Natural killer cell (primary cell): ENCODE measurements around the gene TTF2. TPM values are rescaled to one million over a fixed set of nuclear protein-coding genes. Genes with fewer than 3 reads are reported as not detected.

Source experiments
- ATAC-seq, 3 donors: fragments of 150-1000 bp in 2 of 3; fragments of 200-7000 bp in 1 of 3; cut with Tn5 transposase; 1 replicate in 1 of 3; 2 replicates in 2 of 3; pipeline ENCODE4 v1.10.0; 2021; ENCODE audit warnings: mild to moderate bottlenecking in 2 of 3, moderate library complexity in 2 of 3
- DNase-seq, 2 donors: peaks; one replicate each; pipeline versions ENCODE4 v3.0.0 to v3.0.0-alpha.2; 2013 to 2021; ENCODE audit warnings: mixed read lengths in 1 of 2
- H3K27ac ChIP-seq: one replicate; pipeline ENCODE4 v1.5.1; 2013; ENCODE audit warnings: mild to moderate bottlenecking, low read length
- H3K27me3 ChIP-seq: one replicate; pipeline ENCODE4 v1.6.1; 2013; ENCODE audit warnings: low read length; ENCODE audit not compliant: control insufficient read depth, insufficient read depth
- H3K36me3 ChIP-seq: one replicate; pipeline ENCODE4 v1.6.1; 2013; ENCODE audit warnings: low read length; ENCODE audit not compliant: control insufficient read depth, insufficient read depth
- H3K4me1 ChIP-seq: one replicate; pipeline ENCODE4 v1.6.1; 2013; ENCODE audit warnings: low read length; ENCODE audit not compliant: control insufficient read depth, insufficient read depth
- H3K4me3 ChIP-seq: one replicate; pipeline ENCODE4 v1.5.1; 2013; ENCODE audit warnings: low read length
- H3K9me3 ChIP-seq: one replicate; pipeline ENCODE4 v1.6.1; 2013; ENCODE audit warnings: low read length; ENCODE audit not compliant: control insufficient read depth, insufficient read depth
- H3K27ac Mint-ChIP-seq, 2 donors: one replicate each; pipeline ENCODE4 v1.8.0; 2022; ENCODE audit warnings: mild to moderate bottlenecking in 2 of 2, mixed read lengths in 2 of 2, moderate library complexity in 1 of 2
- H3K27me3 Mint-ChIP-seq, 2 donors: one replicate each; pipeline ENCODE4 v1.8.0; 2022; ENCODE audit warnings: low read depth in 2 of 2, mixed read lengths in 2 of 2
- H3K36me3 Mint-ChIP-seq: one replicate; pipeline ENCODE4 v1.8.0; 2022; ENCODE audit warnings: mixed read lengths
- H3K4me1 Mint-ChIP-seq, 2 donors: one replicate each; pipeline ENCODE4 v1.8.0; 2022; ENCODE audit warnings: mixed read lengths in 2 of 2
- H3K4me3 Mint-ChIP-seq: one replicate; pipeline ENCODE4 v1.8.0; 2022; ENCODE audit warnings: mild to moderate bottlenecking, moderate library complexity, mixed read lengths
- H3K9me3 Mint-ChIP-seq, 2 donors: one replicate each; pipeline ENCODE4 v1.8.0; 2022; ENCODE audit warnings: mixed read lengths in 2 of 2
- CTCF ChIP-seq: fragments of 200-600 bp; IDR thresholded peaks from one replicate; pipeline ENCODE4 v1.8.0; 2022; ENCODE audit warnings: antibody characterized with exemption
- WGBS: methylation state at CpG from one replicate; pipeline ENCODE4 v1.1.7; 2013; ENCODE audit warnings: missing lambda C conversion rate; ENCODE audit not compliant: insufficient coverage; 5-methylcytosine and 5-hydroxymethylcytosine counted together
- intact Hi-C: fragments of 100-400 bp; cut with micrococcal nuclease; formaldehyde crosslinking; loops from one replicate; pipeline ENCODE4 v1.14.2; 2022
- total RNA-seq, 4 donors: library from RNA; stranded (reverse); fragments of 120-200 nt in 1 of 4; gene quantifications; one replicate each; pipeline versions ENCODE4 v1.2.3 to v1.2.4, GENCODE V29; 2013 to 2022

The TTF2 gene
- total RNA-seq, 3 donors from 2014 or later (not counting 1 experiment from before 2014, with no cell fraction given) = 17.9 to 24.7 (median 23.9) TPM

- H3K27ac Mint-ChIP-seq = no peak overlapping the region
Observed at GRCh38 chr1:117069220-117069844, 9.2 kb downstream of the TTF2 start.

GRCh38 chr1:117070124-117070523 lies 10.0 kb downstream of the TTF2 start:
- Histone ChIP-seq H3K36me3 (peaks cover 7% of the 10 kb centered on the region), H3K9me3 (no peaks in the 10 kb centered on the region), H3K4me1 (no peaks in the 10 kb centered on the region), H3K27ac (no peak overlapping the region), H3K27me3 (no peaks in the 10 kb centered on the region), H3K4me3 (no peak overlapping the region)
- TF ChIP-seq CTCF = no peak
- peaks cover 7% of the 10 kb centered on the region for H3K36me3 Mint-ChIP-seq
- no peak overlapping the region for H3K4me3 Mint-ChIP-seq
- no peak for ATAC-seq
- H3K4me1 Mint-ChIP-seq = peaks cover 0 to 6% of the 10 kb centered on the region in 2 donors
- H3K27ac Mint-ChIP-seq = no peak overlapping the region
- intact Hi-C loops = no loop called here
- no peaks in the 10 kb centered on the region for H3K9me3 Mint-ChIP-seq
- no peaks in the 10 kb centered on the region for H3K27me3 Mint-ChIP-seq
- WGBS = no CpG with 5 or more reads among the region's 2 CpGs
- no peak for DNase-seq

More at GRCh38 chr1:117069220-117069844, 9.2 kb downstream of the TTF2 start:
- intact Hi-C loops = no loop called here
- Mint-ChIP-seq H3K4me3 (no peak overlapping the region), H3K9me3 (no peaks in the 10 kb centered on the region), H3K27me3 (no peaks in the 10 kb centered on the region), H3K4me1 (peaks cover 0 to 6% of the 10 kb centered on the region in 2 donors), H3K36me3 (no peaks in the 10 kb centered on the region)
- Histone ChIP-seq H3K4me1 (no peaks in the 10 kb centered on the region), H3K27me3 (no peaks in the 10 kb centered on the region), H3K36me3 (peaks cover 2% of the 10 kb centered on the region), H3K9me3 (no peaks in the 10 kb centered on the region), H3K27ac (no peak overlapping the region), H3K4me3 (no peak overlapping the region)
- DNase-seq (no peak), ATAC-seq (no peak)
- TF ChIP-seq CTCF = no peak
- WGBS = 90% methylated on average over 4 of the region's 4 CpGs

- TF ChIP-seq CTCF = no peak
- no peaks in the 10 kb centered on the region for H3K27me3 Mint-ChIP-seq
- H3K27me3 ChIP-seq = no peaks in the 10 kb centered on the region
- H3K4me1 Mint-ChIP-seq = no peaks in the 10 kb centered on the region
- DNase-seq = no peak
- H3K4me3 Mint-ChIP-seq = no peak overlapping the region
- intact Hi-C loops = no loop called here
- no peaks in the 10 kb centered on the region for H3K9me3 Mint-ChIP-seq
- H3K27ac ChIP-seq = no peak overlapping the region
- ATAC-seq = no peak
- no peaks in the 10 kb centered on the region for H3K9me3 ChIP-seq
- no peaks in the 10 kb centered on the region for H3K4me1 ChIP-seq
- no peak overlapping the region for H3K27ac Mint-ChIP-seq
- H3K36me3 Mint-ChIP-seq = peaks cover 13% of the 10 kb centered on the region
- no peak overlapping the region for H3K4me3 ChIP-seq
- peaks cover 49% of the 10 kb centered on the region for H3K36me3 ChIP-seq
- WGBS = 97% methylated on average over 4 of the region's 5 CpGs
Observed at GRCh38 chr1:117076648-117077047, 16.5 kb downstream of the TTF2 start.

- peaks cover 15% of the 10 kb centered on the region for H3K36me3 Mint-ChIP-seq
- no peak overlapping the region for H3K4me3 ChIP-seq
- H3K9me3 ChIP-seq = no peaks in the 10 kb centered on the region
- H3K27me3 ChIP-seq = no peaks in the 10 kb centered on the region
- ATAC-seq (no peak), DNase-seq (no peak)
- H3K4me1 Mint-ChIP-seq = no peaks in the 10 kb centered on the region
- TF ChIP-seq CTCF = no peak
- no peak overlapping the region for H3K4me3 Mint-ChIP-seq
- intact Hi-C loops = no loop called here
- H3K9me3 Mint-ChIP-seq = no peaks in the 10 kb centered on the region
- H3K36me3 ChIP-seq = peaks cover 53% of the 10 kb centered on the region
- no peaks in the 10 kb centered on the region for H3K4me1 ChIP-seq
- 49% methylated on average over 3 of the region's 3 CpGs for WGBS
- no peak overlapping the region for H3K27ac Mint-ChIP-seq
- H3K27ac ChIP-seq = no peak overlapping the region
- H3K27me3 Mint-ChIP-seq = no peaks in the 10 kb centered on the region
Observed at GRCh38 chr1:117077267-117077666, 17.1 kb downstream of the TTF2 start.
